EH (cell line): ENCODE data around the gene ARL4A.

Source experiments
- DNase-seq: peaks from one replicate; pipeline ENCODE4 v3.0.0-alpha.2; 2015; ENCODE audit warnings: low read depth

Gene ARL4A

GRCh38 chr7:12725575-12726316 is 38.3 kb downstream of the ARL4A start:
- DNase-seq: no peak

DNA sequence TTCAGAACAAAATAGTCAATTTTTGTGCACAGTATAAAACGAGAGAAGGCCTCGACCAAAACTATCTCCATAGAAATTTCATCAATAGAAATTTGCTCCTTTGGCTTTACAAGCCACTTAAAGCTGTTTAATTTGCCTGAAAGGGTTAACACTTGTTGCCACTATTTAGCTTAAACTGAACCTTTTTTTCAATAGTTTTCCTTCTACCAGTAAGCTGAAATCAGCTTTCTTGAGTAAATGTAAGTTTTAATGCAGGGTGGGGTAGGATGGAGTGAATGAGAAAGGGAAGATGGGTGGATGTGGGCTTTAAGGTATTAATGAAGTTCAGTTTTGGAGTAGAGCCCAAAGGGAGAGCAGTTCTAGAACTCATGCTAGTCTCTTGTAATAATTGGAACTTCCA is 39.5 kb downstream of the ARL4A start:
- DNase-seq: no peak

DNA sequence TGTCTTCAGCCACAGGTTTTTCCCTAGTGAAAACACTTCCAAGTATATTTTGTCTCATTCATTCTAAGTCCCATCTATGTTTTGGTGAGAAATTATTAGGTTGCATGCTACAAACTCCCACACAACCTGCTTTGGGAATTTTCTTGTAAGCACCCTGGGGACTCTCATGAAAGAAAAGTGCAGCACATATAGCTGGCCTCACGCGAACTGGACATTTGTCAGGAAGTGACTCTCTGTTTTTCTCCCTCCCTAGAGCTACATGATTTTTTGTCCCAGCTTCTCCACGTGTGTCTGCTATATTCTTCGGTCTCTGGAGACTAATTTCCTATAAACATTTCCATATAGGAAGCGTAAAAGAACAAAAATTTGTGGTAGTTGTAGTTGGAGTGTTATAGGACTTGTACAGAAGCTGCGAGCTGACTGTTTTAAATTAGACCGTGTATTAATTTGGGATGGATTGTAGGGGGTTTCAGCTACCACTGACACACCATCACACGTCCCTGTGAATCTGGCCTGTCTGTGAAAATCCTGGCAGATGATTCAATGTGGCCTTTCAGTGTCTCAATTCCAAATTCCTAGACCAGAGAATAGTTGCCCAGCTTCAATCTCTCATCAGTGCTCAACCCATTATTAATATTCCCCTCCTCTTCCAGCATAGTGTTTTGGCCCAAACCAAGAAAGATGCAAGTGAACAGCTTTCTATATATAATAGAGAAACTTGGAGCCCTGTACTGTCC is 40.2 kb downstream of the ARL4A start:
- no peak for DNase-seq

GRCh38 chr7:12728192-12728538 is 40.7 kb downstream of the ARL4A start:
- no peak for DNase-seq

- peak; percentile 52 for DNase-seq
Observed at GRCh38 chr7:12729112-12729511, 41.7 kb downstream of the ARL4A start.

GRCh38 chr7:12730523-12730922 is 43.1 kb downstream of the ARL4A start:
- no peak for DNase-seq

DNA sequence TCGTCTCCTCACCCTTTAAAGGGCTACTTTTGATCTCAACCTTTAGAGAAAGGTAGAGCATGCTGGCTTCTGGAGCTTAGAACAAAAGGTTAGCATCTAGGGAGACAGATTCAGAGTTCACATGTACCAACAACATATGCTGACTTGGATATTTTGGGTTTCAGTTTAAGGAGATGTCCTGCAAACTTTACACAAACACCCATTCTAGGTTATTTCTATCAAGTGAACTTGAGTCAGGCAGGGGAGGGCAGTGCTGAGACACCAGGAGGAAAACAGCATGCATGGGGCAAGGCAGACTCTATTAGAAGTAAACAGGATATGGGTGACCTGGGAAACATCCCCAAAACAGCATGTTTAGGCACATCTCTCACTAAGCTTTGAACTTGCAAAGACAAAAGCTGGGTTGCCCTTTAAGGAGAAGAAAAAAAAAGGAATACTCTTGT is 43.8 kb downstream of the ARL4A start:
- peak; percentile 4 for DNase-seq

GRCh38 chr7:12731775-12732174 is 44.3 kb downstream of the ARL4A start:
- no peak for DNase-seq

- no peak for DNase-seq
Observed at GRCh38 chr7:12732428-12732827, 45.0 kb downstream of the ARL4A start.

GRCh38 chr7:12735923-12736322 is 48.5 kb downstream of the ARL4A start:
- no peak for DNase-seq

- DNase-seq: no peak
Observed at GRCh38 chr7:12737373-12737772, 49.9 kb downstream of the ARL4A start.

- no peak for DNase-seq
Observed at GRCh38 chr7:12737836-12738235, 50.4 kb downstream of the ARL4A start.

DNA sequence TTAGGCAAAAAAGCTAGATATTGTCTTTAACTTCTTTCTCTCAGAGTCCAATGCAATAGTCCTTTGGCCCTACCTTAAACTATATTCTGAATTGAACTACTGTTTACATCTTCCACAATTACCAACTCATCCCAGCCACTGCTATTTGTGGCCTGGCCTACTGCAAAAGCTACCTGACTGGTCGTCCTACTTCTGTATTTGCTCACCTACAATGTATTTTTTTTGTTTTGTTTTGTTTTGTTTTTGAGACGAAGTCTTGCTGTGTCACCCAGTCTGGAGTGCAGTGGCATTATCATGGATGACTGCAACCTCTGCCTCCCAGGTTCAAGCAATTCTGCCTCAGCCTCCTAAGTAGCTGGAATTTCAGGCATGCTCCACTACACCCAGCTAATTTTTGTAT is 51.2 kb downstream of the ARL4A start:
- DNase-seq: no peak
